Uterus (tissue), 2 donors: ENCODE measurements around the gene HERPUD2.

Experiments
- CTCF ChIP-seq, 4 experiments: fragments of 200-600 bp in 2 of 4; fragments of 450-650 bp in 2 of 4; sonication (generic) in 2 of 4; IDR thresholded peaks; one replicate each; pipeline ENCODE4 v1.5.1; 2016 to 2019; ENCODE audit warnings: antibody characterized with exemption in 4 of 4, mild to moderate bottlenecking in 2 of 4, moderate library complexity in 1 of 4
- POLR2A ChIP-seq, 2 donors: fragments of 450-650 bp; IDR thresholded peaks; one replicate each; pipeline ENCODE4 v1.6.1; 2016; ENCODE audit warnings: antibody characterized with exemption in 2 of 2, mild to moderate bottlenecking in 1 of 2, moderate library complexity in 1 of 2

GRCh38 chr7:35720849-35721248, 25.9 kb upstream of the HERPUD2 start:
- TF ChIP-seq CTCF (IDR thresholded peaks at IDR 0.05), result no peak
- no peak for TF ChIP-seq POLR2A (IDR thresholded peaks at IDR 0.05)
